K562 (cell line): ENCODE data around the gene GRPEL2. TPM values are rescaled to one million over a fixed set of nuclear protein-coding genes. Genes with fewer than 3 reads are reported as not detected.
"Not testable (repeated sequence)": the region's sequence is repeated elsewhere in the genome, so short reads cannot be mapped to it uniquely, and the experiment has no call there.

Experiments
- ATAC-seq: fragments of 200-7000 bp; cut with Tn5 transposase; 3 replicates; pipeline ENCODE4 v1.9.1; 2020; ENCODE audit warnings: moderate library complexity
- BruUV-seq: library from RNA; stranded (reverse); fragments of 400-500 nt; replicated peaks from 2 replicates; lab custom pipeline; 2021; lab: Mats Ljungman, UMichigan
- CTCF ChIA-PET: fragments of 300-600 bp; formaldehyde crosslinking; extraction: SDS; loops from one replicate; lab custom pipeline; 2021; ENCODE audit warnings: low intra/inter-chr PET ratio; lab: Yijun Ruan, JAX
- POLR2A ChIA-PET: fragments of 300-600, 350-650 bp; sonication (Branson Sonifier 250); formaldehyde crosslinking; extraction: SDS; loops from one replicate; lab custom pipeline; 2021; ENCODE audit warnings: antibody characterized with exemption, inconsistent platforms; lab: Yijun Ruan, JAX
- DNase-seq, 4 experiments: peaks; one replicate each; pipeline versions ENCODE4 v3.0.0 to v3.0.0-alpha.2; 2011 to 2018; ENCODE audit warnings: low spot score in 3 of 4, mixed read lengths in 3 of 4; ENCODE audit errors: extremely low read depth in 1 of 4
- FAIRE-seq: peaks from 2 replicates; lab custom pipeline; 2011; peaks lifted over from hg19 to GRCh38; lab: Jason Lieb, UNC
- H2AFZ ChIP-seq: 2 replicates; pipeline ENCODE4 v1.6.0; 2011; ENCODE audit warnings: low read depth, low read length, control low read depth, inconsistent platforms
- H3K27ac ChIP-seq: fragments of 200-600 bp; 3 replicates; pipeline ENCODE4 v1.8.0; 2011; ENCODE audit warnings: low read depth, mild to moderate bottlenecking, control low read depth, inconsistent platforms, low read length, moderate library complexity, mixed read lengths; ENCODE audit errors: extremely low read depth
- H3K27me3 ChIP-seq, 2 experiments: fragments of 300-600 bp in 1 of 2; 2 replicates in 1 of 2; 3 replicates in 1 of 2; pipeline versions ENCODE4 v1.6.0 to v1.8.0; 2011; ENCODE audit warnings: inconsistent platforms in 2 of 2, low read length in 2 of 2, mild to moderate bottlenecking in 1 of 2, mixed read lengths in 1 of 2, moderate library complexity in 1 of 2; ENCODE audit not compliant: control insufficient read depth in 2 of 2, insufficient read depth in 2 of 2
- H3K36me3 ChIP-seq: fragments of 300-600 bp; 3 replicates; pipeline ENCODE4 v1.8.0; 2011; ENCODE audit warnings: mild to moderate bottlenecking, low read length, inconsistent platforms; ENCODE audit not compliant: control insufficient read depth, insufficient read depth
- H3K4me1 ChIP-seq, 2 experiments: fragments of 200-600 bp in 1 of 2; replicated peaks in 1 of 2; 2 replicates in 1 of 2; 3 replicates in 1 of 2; pipeline versions ENCODE4 v1.5.1 to v1.8.0; 2011; ENCODE audit warnings: inconsistent platforms in 2 of 2, low read length in 2 of 2, mild to moderate bottlenecking in 1 of 2, mixed read lengths in 1 of 2, moderate library complexity in 1 of 2; ENCODE audit not compliant: control insufficient read depth in 2 of 2, insufficient read depth in 2 of 2
- H3K4me2 ChIP-seq: 2 replicates; pipeline ENCODE4 v1.6.1; 2011; ENCODE audit warnings: low read length, control low read depth, inconsistent platforms, mixed read lengths; ENCODE audit not compliant: insufficient read depth
- H3K4me3 ChIP-seq: fragments of 200-600 bp; sonication (generic), shearing (Covaris generic); 2 replicates; pipeline ENCODE4 v1.5.1; 2016; ENCODE audit warnings: control low read depth, inconsistent platforms
- H3K79me2 ChIP-seq: fragments of 200-600 bp; 3 replicates; pipeline ENCODE4 v1.8.0; 2011; ENCODE audit warnings: low read length, inconsistent platforms; ENCODE audit not compliant: control insufficient read depth, insufficient read depth
- H3K9ac ChIP-seq, 2 experiments: 2 replicates each; pipeline versions ENCODE4 v1.6.0 to v1.6.1; 2011; ENCODE audit warnings: low read depth in 2 of 2, low read length in 2 of 2, control low read depth in 1 of 2, inconsistent platforms in 1 of 2, mild to moderate bottlenecking in 1 of 2, mixed read lengths in 1 of 2; ENCODE audit not compliant: insufficient read depth in 1 of 2
- H3K9me1 ChIP-seq: one replicate; pipeline ENCODE4 v1.6.0; 2011; ENCODE audit warnings: inconsistent platforms, mild to moderate bottlenecking, low read length, moderate library complexity; ENCODE audit not compliant: control insufficient read depth, insufficient read depth
- H3K9me3 ChIP-seq: replicated peaks from 2 replicates; pipeline ENCODE4 v1.5.1; 2011; ENCODE audit warnings: low read depth, low read length, inconsistent platforms; ENCODE audit not compliant: control insufficient read depth, insufficient read depth
- H4K20me1 ChIP-seq: replicated peaks from 2 replicates; pipeline ENCODE4 v1.6.1; 2011; ENCODE audit warnings: low read length, inconsistent platforms, mixed read lengths; ENCODE audit not compliant: control insufficient read depth, insufficient read depth
- ARID2 ChIP-seq: fragments of 450-650 bp; IDR thresholded peaks from 2 replicates; pipeline ENCODE4 v1.6.1; 2017; ENCODE audit warnings: antibody characterized with exemption, mild to moderate bottlenecking
- ATF6 ChIP-seq: sonication (generic); formaldehyde crosslinking; IDR thresholded peaks from 2 replicates; pipeline ENCODE4 v1.4.0; 2020; ENCODE audit warnings: mild to moderate bottlenecking, missing genetic modification reagents
- FOXJ2 ChIP-seq: fragments of 200-800 bp; sonication (Bioruptor generic); IDR thresholded peaks from 2 replicates; pipeline ENCODE4 v1.6.1; 2016; ENCODE audit warnings: missing genetic modification characterization, missing compliant biosample characterization
- HMGXB4 ChIP-seq: sonication (generic); formaldehyde crosslinking; IDR thresholded peaks from 2 replicates; pipeline ENCODE4 v1.8.1; 2023; ENCODE audit warnings: mild to moderate bottlenecking, missing genetic modification reagents
- HSF4 ChIP-seq: fragments of 250-450 bp; sonication (Bioruptor Pico); IDR thresholded peaks from 2 replicates; pipeline ENCODE4 v2.1.2; 2022; ENCODE audit warnings: mild to moderate bottlenecking, moderate library complexity, borderline replicate concordance
- KDM1A ChIP-seq, 2 experiments: fragments of 450-650 bp; IDR thresholded peaks; 2 replicates each; pipeline ENCODE4 v1.6.1; 2016; ENCODE audit warnings: mild to moderate bottlenecking in 2 of 2
- MYNN ChIP-seq, 2 experiments: sonication (generic); formaldehyde crosslinking in 1 of 2; IDR thresholded peaks; 2 replicates each; pipeline versions ENCODE4 v1.5.0 to v1.6.1; 2016 to 2020; ENCODE audit warnings: antibody characterized with exemption in 1 of 2, missing genetic modification reagents in 1 of 2
- PATZ1 ChIP-seq: fragments of 250-450 bp; sonication (Bioruptor Pico); IDR thresholded peaks from 2 replicates; pipeline ENCODE4 v1.5.0; 2020; ENCODE audit warnings: mild to moderate bottlenecking, borderline replicate concordance
- SMARCA4 ChIP-seq: fragments of 450-650 bp; IDR thresholded peaks from 2 replicates; pipeline ENCODE4 v1.6.1; 2016
- SMARCE1 ChIP-seq: fragments of 450-650 bp; IDR thresholded peaks from 2 replicates; pipeline ENCODE4 v1.7.1; 2016; ENCODE audit warnings: mild to moderate bottlenecking
- in situ Hi-C: fragments of 300-500 bp; cut with MboI; formaldehyde crosslinking; loops from 4 replicates; pipeline ENCODE4 v1.15.0; 2018; ENCODE audit warnings: inconsistent platforms, mixed read lengths
- intact Hi-C: fragments of 100-400 bp; cut with micrococcal nuclease; formaldehyde crosslinking; loops from 2 replicates; pipeline ENCODE4 v1.14.2; 2022
- polyA plus RNA-seq, 8 experiments: library from polyadenylated mRNA; depleted of rRNA in 4 of 8; stranded (reverse) in 5 of 8; unstranded in 3 of 8; fragments of >200 nt; fragmentation: Nextera tagmentation in 2 of 8; fragmentation: Illumina TruSeq in 1 of 8; extraction: Ambion mirVana in 2 of 8; extraction: Trizol in 1 of 8; gene quantifications; 2 replicates each; pipeline versions ENCODE4 v1.2.1 to v1.2.3, GENCODE V29; 2011 to 2014; ENCODE audit warnings: inconsistent platforms in 1 of 8, missing spikeins in 1 of 8
- total RNA-seq, 7 experiments: library from RNA; depleted of rRNA in 6 of 7; stranded (reverse); fragments of >200 nt in 6 of 7; fragmentation: Illumina TruSeq in 2 of 7; extraction: Trizol in 2 of 7; gene quantifications; 2 replicates each; pipeline versions ENCODE4 v1.2.1 to v1.2.3, GENCODE V29; 2011 to 2021; ENCODE audit warnings: low replicate concordance in 1 of 7

The GRPEL2 gene
- total and polyA plus RNA-seq, 9 of the 15 experiments (the other 6 are each of a cell fraction or from before 2014, with no cell fraction given), result 11.2 to 40.5 (median 25.8) TPM

DNA sequence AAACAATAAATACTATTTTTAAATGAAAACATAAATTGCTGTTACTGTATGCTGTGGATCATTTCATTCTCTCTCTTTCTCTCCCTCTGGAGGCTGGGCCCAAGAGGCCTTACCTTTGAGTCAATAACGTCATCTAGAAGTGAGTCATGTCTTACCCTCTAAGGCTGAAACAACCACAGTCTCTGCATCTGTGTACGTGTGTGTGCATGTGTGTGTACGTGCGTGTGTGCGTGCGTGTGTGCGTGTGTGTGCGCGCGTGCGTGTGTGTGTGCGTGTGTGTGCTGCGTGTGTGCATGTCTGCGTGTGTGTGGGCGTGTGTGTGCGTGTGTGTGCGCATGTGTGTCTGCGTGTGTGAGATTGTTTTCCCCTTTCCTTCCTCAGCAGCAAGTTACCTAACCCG lies 47.4 kb downstream of the GRPEL2 start (continued):
- no peak for TF ChIP-seq ATF6 (CRISPR knock-in tag)
- no peak for TF ChIP-seq HMGXB4
- no peak for TF ChIP-seq PATZ1 (CRISPR knock-in tag)
- peak in 1 of 2 experiments; percentile 94; a peak in 2 of 4 replicates for TF ChIP-seq KDM1A (IDR thresholded peaks at IDR 0.05)
- TF ChIP-seq FOXJ2, result no peak
- no peak for TF ChIP-seq HSF4 (CRISPR knock-in tag)
- TF ChIP-seq SMARCA4, result no peak
- TF ChIP-seq MYNN (IDR thresholded peaks at IDR 0.05), result 0 out of 2 replicates have a peak, but pooled peaks have one; percentile 51
- no peak for TF ChIP-seq MYNN (CRISPR knock-in tag; IDR thresholded peaks at IDR 0.05)
- peak; percentile 50; the same call in 1 of the 2 replicates for TF ChIP-seq ARID2
- TF ChIP-seq SMARCE1, result no peak
- TF ChIP-seq, all 486 proteins: peak for 10

- BruUV-seq, FAIRE-seq, H3K4me2 ChIP-seq, in situ Hi-C loops, H3K79me2 ChIP-seq, DNase-seq, H3K9ac ChIP-seq, H3K9me1 ChIP-seq, H3K4me3 ChIP-seq, H3K4me1 ChIP-seq, CTCF ChIA-PET, intact Hi-C loops, POLR2A ChIA-PET, H3K27me3 ChIP-seq, H2AFZ ChIP-seq, ATAC-seq, H3K9me3 ChIP-seq, H4K20me1 ChIP-seq, H3K27ac ChIP-seq, H3K36me3 ChIP-seq: not testable (repeated sequence)
Observed at GRCh38 chr5:149394996-149395395, 49.7 kb downstream of the GRPEL2 start.
